ENCODE data around the gene STAC3.
A peak's percentile ranks its signal among the peaks of the same experiment; 100 is the strongest.

Gene STAC3

DNA sequence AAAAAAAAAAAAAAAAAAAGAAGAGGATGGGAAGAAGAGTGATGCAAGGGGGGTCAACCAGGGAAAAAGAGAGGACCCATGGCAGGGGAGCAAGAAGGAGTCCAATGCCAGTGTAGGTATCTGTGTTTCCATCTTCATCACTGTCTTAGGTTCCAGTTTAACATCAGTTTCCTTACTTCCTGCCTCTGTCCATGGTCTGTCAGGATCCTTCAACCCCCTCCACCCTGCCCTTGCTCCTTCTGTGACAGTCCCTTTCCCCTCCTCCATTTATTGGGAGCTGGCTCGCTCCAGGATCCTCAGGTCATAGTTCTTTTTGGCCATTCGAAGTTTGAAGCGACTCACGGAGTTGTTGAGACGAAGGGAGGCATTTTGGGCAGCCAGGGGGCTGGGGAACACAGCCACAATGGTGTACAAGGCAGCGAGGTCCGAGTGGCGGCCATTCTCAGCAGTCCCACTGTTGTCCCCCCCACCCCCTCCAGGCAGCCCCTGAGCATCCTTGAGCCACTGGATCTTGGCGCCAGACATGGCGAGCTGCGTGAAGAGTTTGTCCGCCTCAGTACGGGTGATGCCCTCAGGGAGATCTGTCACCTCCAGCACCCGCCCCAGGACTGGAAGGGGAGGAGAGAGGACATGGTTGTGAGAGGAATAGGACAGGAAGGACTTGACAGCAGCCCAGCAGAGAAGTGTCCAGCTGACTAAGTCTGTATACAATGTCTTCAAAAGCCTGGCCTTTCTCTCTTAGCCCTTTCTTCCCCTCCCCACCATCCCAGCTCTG, 3.7 kb upstream of the STAC3 start:
- no peak for DNase-seq

DNA sequence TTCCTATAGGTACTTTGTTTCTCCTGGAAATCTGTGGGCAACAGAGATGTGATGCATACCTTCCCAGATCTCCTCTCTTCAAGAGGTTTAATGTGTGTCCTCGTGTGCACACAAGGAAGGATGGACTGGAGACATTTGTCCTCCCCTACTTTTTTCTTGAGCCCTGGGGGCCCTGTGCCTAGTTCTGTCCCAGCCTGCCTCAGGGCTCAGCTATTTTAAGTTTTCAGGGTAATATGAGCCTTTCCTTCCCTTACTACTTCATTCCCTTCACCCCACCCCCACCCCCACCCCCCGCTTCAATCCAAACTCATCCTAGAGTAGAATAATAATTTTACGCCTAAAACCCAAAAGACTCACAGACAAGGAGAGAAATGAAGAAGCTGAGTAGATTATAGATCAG, 446 bp downstream of the STAC3 start:
- no peak for DNase-seq

DNA sequence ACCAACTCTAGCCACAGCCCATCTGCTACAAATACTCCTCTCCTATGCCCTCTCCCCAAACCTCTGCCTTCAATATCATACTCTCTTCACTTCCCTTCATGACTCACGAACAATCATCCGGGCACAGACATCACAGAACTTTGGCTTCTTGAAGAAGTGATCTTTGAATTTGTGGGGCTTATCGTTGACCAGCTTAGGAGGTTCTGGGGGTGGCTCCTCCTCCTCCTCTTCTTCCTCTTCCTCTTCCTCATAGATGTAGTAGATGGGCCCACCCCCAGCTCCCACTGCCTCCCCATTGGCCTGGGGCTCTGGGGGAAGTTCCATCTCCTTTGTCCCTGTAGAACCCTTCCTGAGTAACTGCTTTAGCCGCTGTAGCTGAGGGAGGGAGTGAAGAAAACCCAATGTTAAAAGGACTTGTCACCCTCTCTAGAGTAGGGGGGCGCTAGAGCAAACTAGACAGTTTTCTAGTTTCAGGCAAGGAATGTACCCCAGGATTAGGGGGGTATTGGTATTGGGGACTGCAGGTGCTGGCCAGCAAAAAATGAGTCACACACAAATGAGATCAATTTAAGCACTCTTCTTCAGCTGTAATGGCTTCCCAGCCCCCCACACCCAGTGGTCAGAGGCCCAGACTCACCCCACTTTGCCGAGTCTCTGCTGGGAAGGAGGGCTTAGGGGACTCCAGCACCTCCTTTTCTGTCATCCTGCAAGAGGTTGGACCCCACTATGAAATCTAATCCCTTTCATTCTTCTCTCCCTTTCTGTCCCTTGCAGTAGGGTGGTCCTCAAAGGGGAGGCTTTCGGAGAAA, 1.8 kb downstream of the STAC3 start:
- DNase-seq, result no peak

DNA sequence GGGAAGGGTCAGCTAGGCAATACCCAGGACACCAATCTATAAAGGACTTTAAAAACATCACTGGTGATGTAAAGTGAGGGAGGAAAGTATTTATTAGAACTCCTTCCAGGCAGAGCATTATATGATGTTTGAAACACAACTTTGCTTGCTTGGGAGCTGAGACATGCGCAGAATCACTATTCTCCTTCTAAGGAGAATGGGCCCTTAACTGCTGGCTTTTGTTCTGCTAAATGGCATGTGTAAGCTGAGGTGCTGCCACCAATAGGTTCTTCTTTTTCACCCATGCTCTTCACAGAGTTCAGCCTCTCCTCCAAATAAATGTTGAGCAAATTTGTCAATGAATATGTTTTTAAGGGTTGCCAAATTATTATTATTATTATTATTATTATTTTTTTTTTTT, 3.9 kb downstream of the STAC3 start:
- DNase-seq, result no peak

DNA sequence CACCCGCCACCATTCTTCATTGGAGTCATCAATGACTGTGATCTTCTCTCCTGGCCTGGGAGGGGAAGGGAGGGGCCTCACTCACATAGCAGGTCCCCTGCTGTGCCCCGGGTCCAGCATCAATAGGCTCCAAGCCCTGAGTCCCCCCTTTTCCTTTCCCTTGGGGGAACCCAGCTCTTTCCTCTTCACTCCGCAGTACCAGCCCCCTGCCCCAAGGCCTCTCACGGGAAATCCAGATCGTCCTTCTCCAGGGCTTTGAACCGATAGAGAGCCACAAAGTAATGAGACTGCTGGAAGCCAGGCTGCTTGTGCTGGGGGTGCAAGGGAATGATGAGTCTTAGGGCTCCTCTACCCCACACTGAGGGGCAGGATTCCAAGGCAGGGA, 6.7 kb downstream of the STAC3 start:
- DNase-seq, result no peak

DNA sequence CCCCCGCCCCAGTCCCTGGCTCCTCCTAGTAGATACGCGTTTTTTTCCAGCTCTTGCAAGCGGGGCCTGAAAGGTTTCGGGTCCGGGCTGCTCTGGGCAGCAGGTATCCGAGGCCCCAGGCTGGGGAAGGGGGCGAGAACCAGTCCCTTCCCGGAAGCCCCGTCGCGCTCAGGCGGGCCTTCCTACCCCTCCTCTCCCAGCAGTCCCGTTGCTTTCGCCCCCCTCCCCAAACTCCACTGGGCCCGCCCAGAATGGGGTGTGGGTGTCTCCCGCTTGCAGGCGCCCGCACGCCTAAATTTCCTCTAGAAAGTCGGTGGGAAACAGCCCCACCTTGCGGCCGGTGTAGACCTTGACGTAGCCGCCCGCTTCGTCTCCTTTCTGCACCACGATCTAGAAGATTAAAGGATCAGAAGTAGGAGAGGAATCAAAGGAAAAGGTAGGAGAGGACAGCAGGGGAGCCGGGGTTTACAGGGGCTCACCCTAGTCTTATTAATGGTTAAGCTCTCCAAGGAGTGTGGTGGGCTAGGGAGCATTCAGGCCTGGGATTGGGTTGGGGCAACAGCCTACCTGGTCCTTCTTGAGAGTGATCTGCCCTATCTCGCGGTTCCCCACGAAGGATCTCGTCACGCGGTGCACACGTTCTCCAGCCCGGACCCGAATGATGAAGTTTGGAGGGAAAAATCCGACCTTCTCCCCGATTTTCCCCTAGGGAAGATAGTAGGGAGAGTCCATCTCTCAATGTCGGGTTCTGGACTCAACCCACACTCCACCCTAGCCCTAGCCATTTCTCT, 7.3 kb downstream of the STAC3 start:
- peak; percentile 52 to 81 (median 70) for DNase-seq

DNA sequence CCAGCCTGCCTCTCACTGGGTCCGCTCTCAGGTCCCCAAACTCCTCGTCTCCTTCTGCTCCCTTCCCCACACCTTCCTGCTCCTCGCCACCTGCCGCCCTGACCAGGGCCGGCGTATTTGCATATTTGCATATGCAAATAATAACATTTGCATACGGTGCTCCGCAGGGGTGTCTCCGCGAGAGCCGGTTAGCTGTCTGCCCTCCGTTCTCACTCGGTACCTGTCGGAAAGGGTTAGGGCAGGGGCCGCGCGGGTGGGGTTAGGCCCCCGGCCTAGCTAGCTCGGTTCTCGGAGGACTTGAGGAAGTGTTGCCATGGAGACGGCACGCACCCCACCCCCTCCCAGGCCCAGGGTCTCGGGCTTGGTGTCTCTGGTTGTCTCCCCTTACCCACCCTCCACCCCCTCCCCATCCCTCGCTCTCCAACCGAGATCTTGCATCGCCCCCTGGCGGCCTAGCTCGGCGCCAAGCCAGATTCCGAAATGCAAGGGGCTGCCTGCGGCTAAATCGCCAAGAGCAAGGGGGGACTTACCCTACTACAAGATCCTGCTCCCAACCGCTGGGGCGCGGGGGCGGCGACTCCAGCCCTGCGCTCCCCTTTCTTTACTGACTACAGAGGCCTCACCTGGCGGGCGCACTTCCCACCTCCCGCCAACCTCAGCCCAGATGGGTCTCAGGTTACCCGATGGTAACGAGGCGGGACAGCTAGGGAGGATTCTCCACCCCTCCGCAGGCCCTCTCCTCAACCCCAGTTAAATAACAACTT, 8.1 kb downstream of the STAC3 start:
- peak in 4 of 5 donors; percentile 42 to 67 (median 53) for DNase-seq

DNA sequence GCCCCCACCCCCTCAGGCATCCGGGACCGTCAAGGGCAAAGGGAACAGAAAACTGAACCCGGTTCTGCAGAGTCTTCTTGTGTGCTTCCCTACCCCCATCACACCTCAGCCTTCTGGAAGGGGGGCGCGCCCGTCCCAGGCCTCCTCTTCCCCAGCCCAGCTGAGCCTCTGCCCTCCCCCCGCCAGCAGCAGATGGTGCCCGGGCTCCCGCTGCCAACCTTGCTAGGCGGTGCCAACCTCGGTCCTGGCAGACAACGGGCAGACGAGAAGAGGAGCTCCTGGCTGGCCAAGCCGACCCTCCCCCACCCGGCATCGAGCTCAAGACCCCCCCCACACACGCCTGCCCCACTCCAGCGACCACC, 8.7 kb downstream of the STAC3 start:
- DNase-seq, result no peak

DNA sequence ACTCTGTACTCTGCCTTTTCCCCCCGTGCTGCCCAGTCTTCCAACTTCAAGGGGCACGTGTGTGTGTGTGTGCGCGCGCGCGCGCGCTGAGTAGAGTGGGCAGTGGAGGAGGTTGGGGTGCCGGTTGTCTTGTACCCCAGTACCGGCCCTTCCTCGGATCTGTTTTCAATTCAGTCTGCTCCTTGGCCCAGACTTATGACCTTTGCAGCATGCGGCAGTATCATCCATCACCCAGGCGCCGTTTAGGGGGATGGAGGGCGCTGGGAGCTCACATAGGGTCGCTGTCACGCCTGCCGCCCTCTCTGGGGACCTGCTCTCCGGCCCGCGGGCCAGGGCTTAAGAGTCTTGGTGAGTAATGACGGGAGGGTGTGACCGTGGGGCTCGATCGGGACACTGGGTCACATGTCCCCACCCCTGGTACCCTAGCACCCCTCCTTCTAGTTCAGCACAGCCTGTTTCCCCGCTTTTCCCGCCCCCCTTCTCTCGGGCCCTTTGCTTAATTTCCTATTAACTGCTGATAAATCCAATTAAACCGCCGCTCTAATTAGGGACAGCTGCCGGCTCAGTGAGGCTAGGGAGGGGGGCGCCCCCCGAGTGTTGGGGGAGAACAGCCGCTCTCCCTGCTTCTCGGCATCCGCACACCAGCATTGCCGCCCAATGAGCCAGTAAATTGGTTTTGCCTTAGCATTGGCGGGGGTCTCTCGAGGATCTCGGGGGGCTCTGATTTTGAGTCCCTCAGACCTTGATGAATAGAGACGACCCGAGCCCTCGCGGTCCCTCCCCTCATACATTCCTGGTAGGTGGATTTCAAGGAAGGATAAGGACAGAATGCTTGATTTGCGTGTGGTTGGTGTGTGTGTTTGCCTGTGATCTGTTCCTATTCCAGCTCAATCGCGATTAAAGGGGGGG, 9.3 kb downstream of the STAC3 start:
- DNase-seq, result no peak

DNA sequence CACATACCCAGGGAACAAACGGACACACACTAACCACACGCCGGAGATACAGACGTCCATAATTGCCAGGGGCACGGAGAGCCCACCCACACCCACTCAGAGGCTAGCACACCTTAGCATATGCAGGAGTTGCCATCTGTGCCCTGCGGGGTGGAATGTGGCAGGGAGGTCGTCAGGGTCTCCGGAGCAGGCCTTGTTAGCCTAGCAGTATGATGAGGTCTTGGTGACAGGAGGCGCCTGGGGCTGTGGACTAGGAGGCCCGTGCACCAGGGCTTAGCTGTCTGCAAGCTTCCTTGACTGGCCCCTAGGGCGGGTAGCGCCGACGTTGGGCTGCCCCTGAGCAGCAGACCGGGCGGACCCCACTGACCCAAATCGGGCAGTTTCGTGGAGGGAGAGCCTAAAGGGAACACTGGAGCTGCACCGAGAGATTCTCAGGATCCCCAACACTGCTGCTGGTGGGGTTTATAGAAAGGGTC, 10.0 kb downstream of the STAC3 start:
- no peak for DNase-seq

DNA sequence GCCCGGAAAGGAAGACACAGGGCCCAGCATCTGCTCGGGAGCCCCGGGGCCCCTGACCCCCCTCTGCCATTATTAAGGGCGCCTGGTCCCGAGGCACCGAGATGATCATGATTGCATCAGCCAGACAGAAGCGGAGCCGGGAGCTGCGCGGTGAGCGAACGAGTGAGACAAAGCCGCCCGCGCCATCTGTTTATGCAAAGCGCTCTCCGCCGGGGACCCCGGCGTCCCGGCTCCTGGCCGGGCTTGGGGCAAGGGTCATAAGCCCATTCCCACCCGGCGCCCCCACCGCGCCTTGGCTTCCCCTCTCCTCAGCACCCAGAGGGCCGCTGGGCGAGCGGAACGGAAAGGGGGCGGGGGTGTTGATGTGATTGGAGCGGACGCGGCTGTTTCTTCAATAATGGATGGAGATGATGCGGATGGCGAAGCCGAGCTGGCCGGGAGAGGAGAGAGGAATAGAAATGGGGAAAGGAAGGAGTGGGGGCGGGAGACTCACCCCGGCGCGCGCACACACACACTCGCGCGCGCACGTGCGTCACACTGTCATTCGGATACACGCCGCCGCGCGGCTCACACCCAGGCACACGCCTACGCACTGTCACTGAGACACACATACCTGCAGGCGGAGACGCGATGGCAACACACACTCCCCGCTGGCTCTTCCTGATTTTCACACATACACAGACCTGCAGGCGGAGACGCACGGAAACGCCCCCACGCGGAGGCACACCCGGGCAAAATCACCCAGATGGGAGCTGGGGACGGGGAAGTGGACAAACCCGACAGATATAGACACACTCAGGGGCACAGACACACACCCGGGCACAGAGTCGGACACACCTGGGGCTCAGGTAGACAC, 10.7 kb downstream of the STAC3 start:
- DNase-seq, result peak in 4 of 5 donors; percentile 54 to 88 (median 67)

DNA sequence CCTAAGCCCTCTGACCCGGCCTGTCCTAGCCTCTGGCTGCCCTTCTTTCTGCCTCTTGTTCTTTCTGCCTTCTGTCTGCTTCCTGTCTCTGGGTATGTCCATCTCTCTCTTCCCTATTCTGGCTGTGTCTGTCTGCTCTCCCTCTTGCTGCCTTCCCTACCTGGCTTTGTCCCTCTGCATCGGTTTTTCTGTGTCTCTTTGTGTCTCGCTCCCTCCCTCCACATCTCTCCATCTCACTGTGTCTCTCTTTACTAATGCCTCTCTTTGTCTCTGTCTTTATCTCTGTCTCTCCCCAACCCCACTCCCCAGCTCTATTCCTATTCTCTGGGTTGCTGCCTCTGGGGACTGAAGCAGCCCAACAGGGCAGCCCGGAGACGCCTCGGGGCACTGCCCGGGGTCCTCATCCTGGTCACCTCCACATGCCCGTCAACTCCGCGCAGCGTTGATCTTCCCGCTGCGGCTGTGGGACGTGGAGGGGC, 11.4 kb downstream of the STAC3 start:
- DNase-seq, result no peak

DNA sequence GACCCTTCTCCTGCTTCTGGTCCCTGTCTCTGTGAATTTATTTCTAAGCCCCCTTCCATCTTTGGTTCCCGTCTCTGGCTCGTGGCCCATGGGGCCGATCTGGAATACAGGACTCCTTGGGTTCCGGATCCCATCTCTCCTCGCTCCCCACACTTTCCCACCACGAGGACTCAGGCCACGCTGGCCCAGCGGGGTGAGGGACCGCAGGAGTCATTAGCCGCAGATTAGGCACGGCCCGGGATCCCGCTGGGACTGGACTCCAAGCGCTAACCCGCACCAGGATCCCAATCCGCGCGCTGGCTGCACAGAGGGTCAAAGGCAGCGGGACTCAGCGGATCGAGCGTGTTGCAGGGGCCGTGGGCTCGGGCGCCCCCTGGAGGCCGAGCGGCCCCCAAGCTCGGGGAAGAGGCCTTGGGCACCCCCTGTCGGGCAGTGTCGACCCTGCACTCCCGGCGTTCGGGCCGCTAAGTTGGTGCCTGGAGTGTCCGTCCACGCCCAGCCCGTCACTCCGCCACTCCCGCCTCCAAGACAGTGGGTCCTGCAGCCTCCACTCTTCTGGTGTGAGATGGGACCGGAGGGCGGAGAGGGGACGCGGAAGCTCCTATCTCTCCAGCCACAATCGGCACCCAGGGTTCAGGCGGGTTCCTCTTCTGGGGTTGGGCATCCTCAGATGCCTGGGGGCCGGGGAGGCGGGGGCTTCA, 12.0 kb downstream of the STAC3 start:
- DNase-seq, result peak; percentile 70 to 91 (median 82)

DNA sequence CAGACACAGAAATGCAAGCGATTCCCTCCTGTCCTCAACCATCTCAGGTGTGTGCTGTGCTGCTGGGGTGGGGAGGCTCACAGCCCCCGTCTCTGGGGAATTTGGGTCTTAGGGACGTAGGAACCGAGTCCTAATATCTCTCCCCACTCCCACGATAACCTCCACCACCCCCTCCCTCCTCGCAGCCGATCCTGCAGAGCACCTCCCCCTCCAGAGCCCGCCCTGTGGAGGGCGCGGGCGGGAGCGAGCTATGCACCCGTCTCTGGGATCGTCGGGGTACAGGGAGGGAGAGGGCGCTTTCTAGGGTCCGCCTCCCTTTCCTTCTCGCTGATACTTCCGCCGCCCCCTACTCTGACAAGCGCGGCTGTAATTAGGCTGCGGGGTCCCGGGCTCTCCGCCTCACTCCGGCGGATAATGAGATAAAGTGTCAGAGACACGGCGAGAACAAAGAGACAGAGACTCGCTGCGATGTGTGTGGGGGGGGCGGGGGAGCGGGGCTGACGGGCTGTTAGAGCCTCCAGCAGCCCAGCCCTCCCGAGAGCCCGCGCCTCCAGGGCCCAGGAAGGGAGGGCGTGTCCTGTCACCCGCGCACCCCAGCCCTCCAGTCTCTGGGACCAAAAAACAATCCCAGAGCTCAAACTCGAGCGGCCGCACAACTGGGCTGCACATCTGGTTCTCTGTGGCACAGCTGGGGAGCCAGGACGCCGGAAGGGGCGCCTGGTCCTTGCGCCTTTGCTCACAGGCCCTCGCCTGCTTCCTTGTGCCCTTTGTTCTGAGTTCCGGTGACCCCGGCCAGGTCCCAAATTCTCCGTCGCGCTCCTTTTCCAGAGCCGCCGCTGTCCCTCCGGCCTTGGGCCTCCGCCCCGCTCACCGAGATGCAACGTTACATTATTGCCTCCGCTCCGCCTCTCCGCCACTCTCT, 12.8 kb downstream of the STAC3 start:
- DNase-seq, result peak in 2 of 5 donors; percentile 35 to 62

DNA sequence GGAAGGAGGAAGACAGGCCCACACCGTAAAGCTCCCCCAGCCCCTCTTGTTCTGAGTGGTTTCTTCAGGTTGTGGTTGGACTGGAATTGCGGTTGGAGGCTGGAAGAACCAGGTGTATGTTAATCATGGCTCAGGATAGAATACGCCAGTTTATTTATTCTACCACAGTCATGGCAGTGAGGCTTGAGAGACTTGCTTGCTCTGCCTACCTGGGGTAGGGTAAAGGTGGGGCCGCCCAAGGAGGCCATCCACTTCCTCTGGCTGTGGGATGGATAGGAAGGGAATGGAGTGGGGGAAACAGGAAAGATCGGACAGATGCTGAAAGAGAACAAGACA, 13.4 kb downstream of the STAC3 start:
- DNase-seq, result no peak

DNA sequence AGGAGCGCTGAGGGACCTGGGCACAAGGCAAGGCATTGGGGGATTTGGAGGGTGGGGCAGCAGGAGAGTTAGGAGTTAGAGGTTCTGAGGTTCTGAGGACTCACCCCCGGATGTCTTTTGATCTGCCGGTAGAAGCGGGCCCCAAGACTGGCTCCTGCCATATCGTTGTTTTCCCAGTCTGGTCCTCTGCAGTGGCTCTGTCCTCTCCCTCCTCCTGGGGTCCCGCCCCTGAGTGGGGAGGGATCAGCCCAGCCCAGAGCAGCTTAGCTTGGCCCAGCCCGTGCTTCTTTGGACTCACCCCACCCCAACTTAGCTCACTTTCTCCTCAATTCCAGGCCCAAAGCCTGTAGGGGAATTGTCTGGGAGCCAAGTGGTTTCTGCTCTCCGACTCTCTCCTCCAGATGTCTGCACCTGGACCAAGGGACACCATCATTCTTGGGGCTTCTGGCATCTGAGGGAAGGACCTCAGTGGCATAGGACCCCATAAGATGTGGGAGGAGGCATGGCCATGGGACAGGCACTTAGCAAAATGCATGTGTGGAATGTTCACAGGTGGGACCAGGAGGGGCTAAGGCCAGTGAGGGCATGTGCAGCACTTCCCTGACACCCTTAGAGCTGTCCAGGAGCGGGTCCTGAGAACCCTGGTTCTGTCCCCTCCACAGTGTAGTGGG, 13.9 kb downstream of the STAC3 start:
- DNase-seq, result no peak

DNA sequence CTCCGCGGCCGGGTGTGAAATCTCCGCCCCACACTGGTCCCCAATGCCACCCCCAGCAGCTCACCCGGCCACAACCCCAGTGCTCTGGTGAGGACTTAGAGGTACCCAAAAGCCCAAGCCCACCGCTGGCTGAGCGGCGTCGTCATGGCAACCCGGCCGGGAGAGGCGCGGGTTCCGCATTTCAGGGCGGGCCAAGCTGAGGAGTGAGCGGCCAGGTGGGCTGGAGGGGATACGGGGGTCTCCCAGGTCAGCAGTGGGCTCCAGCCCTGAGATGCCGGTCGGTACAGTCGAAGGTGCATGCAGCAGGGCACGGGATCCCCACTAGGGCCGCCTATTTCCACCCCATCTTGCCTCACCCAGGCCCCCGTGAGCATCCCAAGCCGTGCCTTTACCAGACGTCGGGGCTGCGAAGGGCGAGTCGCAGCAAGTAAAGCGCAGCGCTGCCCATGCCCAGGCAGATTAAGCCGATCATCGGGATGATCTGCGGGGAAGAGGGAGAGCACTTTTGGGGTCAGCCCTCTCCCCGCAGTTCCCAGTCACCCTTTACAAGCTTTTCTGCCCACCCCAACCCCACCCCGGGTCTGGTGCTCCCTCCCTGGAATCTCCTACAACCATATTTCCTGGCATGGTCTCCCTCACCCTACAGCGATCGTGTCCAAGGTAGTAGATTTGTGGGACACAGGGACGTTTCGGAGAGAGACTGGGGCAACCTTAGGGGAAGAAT, 14.6 kb downstream of the STAC3 start:
- no peak for DNase-seq

Measured in T-helper 1 cell (primary cell).